Activated CD8-positive, alpha-beta T cell treated with anti-CD3 and anti-CD28 coated beads, Interleukin-2, amount 10 ng/mL, durations not matched to agents 7 days and 5 days (primary cell): ENCODE measurements around the gene CAPZA1. TPM values are rescaled to one million over a fixed set of nuclear protein-coding genes. Genes with fewer than 3 reads are reported as not detected.
A peak's percentile ranks its signal among the peaks of the same experiment; 100 is the strongest.
"Not testable (repeated sequence)": the region's sequence is repeated elsewhere in the genome, so short reads cannot be mapped to it uniquely, and the experiment has no call there.

Experiments used
- ATAC-seq: fragments of 150-1000 bp; cut with Tn5 transposase; one replicate; pipeline ENCODE4 v1.10.0; 2021; ENCODE audit warnings: moderate library complexity
- CTCF ChIA-PET: fragments of 350-600 bp; sonication (Branson Sonifier 250); formaldehyde crosslinking; loops from one replicate; lab custom pipeline; 2021; ENCODE audit warnings: antibody characterized with exemption; lab: Charles Lee
- POLR2A ChIA-PET: fragments of 350-600 bp; sonication (Branson Sonifier 250); formaldehyde crosslinking; loops from one replicate; lab custom pipeline; 2021; ENCODE audit warnings: antibody characterized with exemption; lab: Charles Lee
- DNase-seq: peaks from one replicate; pipeline ENCODE4 v3.0.0-alpha.2; 2020
- H3K27ac Mint-ChIP-seq: one replicate; pipeline ENCODE4 v1.8.0; 2021; ENCODE audit warnings: mild to moderate bottlenecking, mixed read lengths
- H3K27me3 Mint-ChIP-seq: one replicate; pipeline ENCODE4 v1.8.0; 2021; ENCODE audit warnings: low read depth, mixed read lengths
- H3K36me3 Mint-ChIP-seq: one replicate; pipeline ENCODE4 v1.8.0; 2021; ENCODE audit warnings: low read depth, mixed read lengths
- H3K4me1 Mint-ChIP-seq: one replicate; pipeline ENCODE4 v1.8.0; 2021; ENCODE audit warnings: low read depth, mixed read lengths
- H3K4me3 Mint-ChIP-seq: one replicate; pipeline ENCODE4 v1.8.0; 2021; ENCODE audit warnings: mild to moderate bottlenecking, mixed read lengths
- H3K9me3 Mint-ChIP-seq: one replicate; pipeline ENCODE4 v1.8.0; 2022; ENCODE audit warnings: mixed read lengths; ENCODE audit not compliant: insufficient read depth
- total RNA-seq, 2 experiments: library from RNA; stranded (reverse); gene quantifications; one replicate each; pipeline ENCODE4 v1.2.3, GENCODE V29; 2021

The CAPZA1 gene
- total RNA-seq, 2 experiments from 2014 or later = 279 to 280 TPM

- Mint-ChIP-seq H3K36me3 (peaks cover 48% of the 10 kb centered on the region), H3K9me3 (no peaks in the 10 kb centered on the region)
Observed at GRCh38 chr1:112633628-112634027, 14.0 kb downstream of the CAPZA1 start.

GRCh38 chr1:112634367-112634766 is 14.7 kb downstream of the CAPZA1 start:
- Mint-ChIP-seq H3K27me3 (no peaks in the 10 kb centered on the region), H3K4me3 (no peak overlapping the region), H3K27ac (no peak overlapping the region), H3K36me3 (peaks cover 46% of the 10 kb centered on the region), H3K9me3 (no peaks in the 10 kb centered on the region), H3K4me1 (peaks cover 63% of the 10 kb centered on the region)
- ATAC-seq = no peak
- no peak for DNase-seq
- POLR2A ChIA-PET = interaction anchor here (1.2 kb wide), 1 partner anchor 16 kb away, joined by 5 read pairs; no protein-coding TSS in a partner anchor
- CTCF ChIA-PET = no interaction called here

More at GRCh38 chr1:112633628-112634027, 14.0 kb downstream of the CAPZA1 start:
- ChIA-PET CTCF (no interaction called here), POLR2A (interaction anchor here (1.2 kb wide), 1 partner anchor 15 kb away, joined by 5 read pairs; no protein-coding TSS in a partner anchor)
- Mint-ChIP-seq H3K27ac (no peak overlapping the region), H3K4me3 (no peak overlapping the region), H3K27me3 (no peaks in the 10 kb centered on the region), H3K4me1 (peaks cover 64% of the 10 kb centered on the region)
- no peak for ATAC-seq
- DNase-seq = no peak

- H3K27me3 Mint-ChIP-seq = no peaks in the 10 kb centered on the region
- H3K4me3 Mint-ChIP-seq = no peak overlapping the region
- peaks cover 53% of the 10 kb centered on the region for H3K4me1 Mint-ChIP-seq
- CTCF ChIA-PET = interaction anchor here (0.8 to 1.4 kb wide), 5 partner anchors 11 to 134 kb away, joined by 3 to 5 read pairs (median 4); partner anchors contain the start of gene MOV10
- ATAC-seq (no peak), DNase-seq (no peak)
- H3K9me3 Mint-ChIP-seq = no peaks in the 10 kb centered on the region
- H3K36me3 Mint-ChIP-seq = peaks cover 34% of the 10 kb centered on the region
- POLR2A ChIA-PET = interaction anchor here (1.0 to 3.1 kb wide), 4 partner anchors 9 to 61 kb away, joined by 3 to 13 read pairs (median 4); partner anchors contain the start of genes MOV10 and ST7L
- H3K27ac Mint-ChIP-seq = no peak overlapping the region
Observed at GRCh38 chr1:112636056-112636455, 16.4 kb downstream of the CAPZA1 start.

- Mint-ChIP-seq H3K27ac (no peak overlapping the region), H3K36me3 (peaks cover 29% of the 10 kb centered on the region), H3K4me1 (peaks cover 47% of the 10 kb centered on the region), H3K9me3 (no peaks in the 10 kb centered on the region), H3K27me3 (no peaks in the 10 kb centered on the region), H3K4me3 (no peak overlapping the region)
- peak; percentile 30 for ATAC-seq
- DNase-seq = no peak
- CTCF ChIA-PET = interaction anchor here (0.8 to 1.6 kb wide), 6 partner anchors 11 to 157 kb away, joined by 3 to 5 read pairs (median 4); partner anchors contain the start of gene MOV10
- POLR2A ChIA-PET = interaction anchor here (1.0 to 3.1 kb wide), 3 partner anchors 9 to 61 kb away, joined by 3 to 13 read pairs (median 4); partner anchors contain the start of gene MOV10
Observed at GRCh38 chr1:112636597-112637253, 17.1 kb downstream of the CAPZA1 start.

- peaks cover 42% of the 10 kb centered on the region for H3K4me1 Mint-ChIP-seq
- H3K27me3 Mint-ChIP-seq = no peaks in the 10 kb centered on the region
- DNase-seq (no peak), ATAC-seq (no peak)
- H3K27ac Mint-ChIP-seq = no peak overlapping the region
- peaks cover 29% of the 10 kb centered on the region for H3K36me3 Mint-ChIP-seq
- no peak overlapping the region for H3K4me3 Mint-ChIP-seq
- no peaks in the 10 kb centered on the region for H3K9me3 Mint-ChIP-seq
- POLR2A ChIA-PET = interaction anchor here (1.6 to 3.1 kb wide), 2 partner anchors 8 to 37 kb away, joined by 4 to 13 read pairs; partner anchors contain the start of gene MOV10
- CTCF ChIA-PET = interaction anchor here (0.8 to 1.6 kb wide), 5 partner anchors 12 to 158 kb away, joined by 3 to 5 read pairs (median 4); partner anchors contain the start of gene MOV10
Observed at GRCh38 chr1:112637254-112638109, 17.9 kb downstream of the CAPZA1 start.

GRCh38 chr1:112638110-112638428 is 18.4 kb downstream of the CAPZA1 start:
- ChIA-PET CTCF (interaction anchor here (1.6 kb wide), 1 partner anchor 12 kb away, joined by 4 read pairs; no protein-coding TSS in a partner anchor), POLR2A (interaction anchor here (3.1 kb wide), 1 partner anchor 37 kb away, joined by 13 read pairs; the partner anchor contains the start of gene MOV10)
- Mint-ChIP-seq H3K27me3 (no peaks in the 10 kb centered on the region), H3K9me3 (no peaks in the 10 kb centered on the region), H3K27ac (no peak overlapping the region), H3K4me3 (no peak overlapping the region), H3K36me3 (peaks cover 31% of the 10 kb centered on the region), H3K4me1 (peaks cover 38% of the 10 kb centered on the region)
- DNase-seq (no peak), ATAC-seq (no peak)

GRCh38 chr1:112640437-112640836 is 20.8 kb downstream of the CAPZA1 start:
- H3K36me3 Mint-ChIP-seq = peaks cover 34% of the 10 kb centered on the region
- H3K27ac Mint-ChIP-seq, H3K4me3 Mint-ChIP-seq, ATAC-seq, H3K9me3 Mint-ChIP-seq, DNase-seq, POLR2A ChIA-PET, CTCF ChIA-PET, H3K27me3 Mint-ChIP-seq: not testable (repeated sequence)
- H3K4me1 Mint-ChIP-seq = peaks cover 25% of the 10 kb centered on the region

- DNase-seq (no peak), ATAC-seq (no peak)
- H3K9me3 Mint-ChIP-seq = no peaks in the 10 kb centered on the region
- CTCF ChIA-PET = interaction anchor here (1.1 kb wide), 1 partner anchor 30 kb away, joined by 3 read pairs; no protein-coding TSS in a partner anchor
- POLR2A ChIA-PET = no interaction called here
- peaks cover 48% of the 10 kb centered on the region for H3K36me3 Mint-ChIP-seq
- no peak overlapping the region for H3K4me3 Mint-ChIP-seq
- peaks cover 20% of the 10 kb centered on the region for H3K4me1 Mint-ChIP-seq
- H3K27me3 Mint-ChIP-seq = no peaks in the 10 kb centered on the region
- no peak overlapping the region for H3K27ac Mint-ChIP-seq
Observed at GRCh38 chr1:112643080-112643479, 23.4 kb downstream of the CAPZA1 start.

- Mint-ChIP-seq H3K9me3 (no peaks in the 10 kb centered on the region), H3K27ac (no peak overlapping the region), H3K27me3 (no peaks in the 10 kb centered on the region), H3K4me1 (peaks cover 19% of the 10 kb centered on the region), H3K4me3 (no peak overlapping the region), H3K36me3 (peaks cover 68% of the 10 kb centered on the region)
- DNase-seq = no peak
- ChIA-PET POLR2A (no interaction called here), CTCF (no interaction called here)
- no peak for ATAC-seq
Observed at GRCh38 chr1:112646225-112646624, 26.6 kb downstream of the CAPZA1 start.

GRCh38 chr1:112651205-112651604 is 31.6 kb downstream of the CAPZA1 start:
- DNase-seq (no peak), ATAC-seq (no peak)
- no peaks in the 10 kb centered on the region for H3K9me3 Mint-ChIP-seq
- POLR2A ChIA-PET = no interaction called here
- H3K36me3 Mint-ChIP-seq = peaks cover 53% of the 10 kb centered on the region
- H3K4me3 Mint-ChIP-seq = no peak overlapping the region
- CTCF ChIA-PET = interaction anchor here (0.6 to 1.4 kb wide), 3 partner anchors 9 to 77 kb away, joined by 3 to 5 read pairs (median 3); no protein-coding TSS in a partner anchor
- peaks cover 8% of the 10 kb centered on the region for H3K4me1 Mint-ChIP-seq
- no peaks in the 10 kb centered on the region for H3K27me3 Mint-ChIP-seq
- H3K27ac Mint-ChIP-seq = no peak overlapping the region

GRCh38 chr1:112665857-112666256 is 46.2 kb downstream of the CAPZA1 start:
- peaks cover 27% of the 10 kb centered on the region for H3K4me1 Mint-ChIP-seq
- no peaks in the 10 kb centered on the region for H3K27me3 Mint-ChIP-seq
- peak overlapping the region; percentile 22 for H3K27ac Mint-ChIP-seq
- no peak overlapping the region for H3K4me3 Mint-ChIP-seq
- peaks cover 83% of the 10 kb centered on the region for H3K36me3 Mint-ChIP-seq
- DNase-seq (no peak), ATAC-seq (no peak)
- no peaks in the 10 kb centered on the region for H3K9me3 Mint-ChIP-seq
- POLR2A ChIA-PET = interaction anchor here (0.8 kb wide), 1 partner anchor 46 kb away, joined by 4 read pairs; the partner anchor contains the start of genes CAPZA1 and ST7L
- CTCF ChIA-PET = no interaction called here
